CD4-positive, alpha-beta T cell treated with Interleukin-6 at 100 ng/mL for 8 hours (primary cell): ENCODE results near the gene IGSF21.

Experiments
- DNase-seq: peaks from one replicate; pipeline ENCODE4 v3.0.0-alpha.2; 2020; ENCODE audit warnings: mixed read lengths, low spot score

IGSF21 gene

GRCh38 chr1:18107369-18108298, at the start of gene IGSF21:
IGSF21 (plus strand) TSS chr1:18107798; CDS start chr1:18108129, 331 bp downstream.
- no peak for DNase-seq

GRCh38 chr1:18058206-18058921, 49.2 kb upstream of the IGSF21 start:
- no peak for DNase-seq

GRCh38 chr1:18058981-18059605, 48.5 kb upstream of the IGSF21 start:
- DNase-seq = no peak

- no peak for DNase-seq
Observed at GRCh38 chr1:18060366-18060765, 47.2 kb upstream of the IGSF21 start.

- no peak for DNase-seq
Observed at GRCh38 chr1:18062185-18062584, 45.4 kb upstream of the IGSF21 start.

GRCh38 chr1:18064534-18064933, 43.1 kb upstream of the IGSF21 start:
- DNase-seq = no peak

- DNase-seq = no peak
Observed at GRCh38 chr1:18066576-18066975, 41.0 kb upstream of the IGSF21 start.

- peak; percentile 44 for DNase-seq
Observed at GRCh38 chr1:18069903-18070302, 37.7 kb upstream of the IGSF21 start.

- DNase-seq = no peak
Observed at GRCh38 chr1:18072066-18072465, 35.5 kb upstream of the IGSF21 start.

- DNase-seq = no peak
Observed at GRCh38 chr1:18073066-18073642, 34.4 kb upstream of the IGSF21 start.

- DNase-seq = no peak
Observed at GRCh38 chr1:18077657-18078215, 29.9 kb upstream of the IGSF21 start.

GRCh38 chr1:18079941-18080735, 27.5 kb upstream of the IGSF21 start:
- no peak for DNase-seq

- DNase-seq = no peak
Observed at GRCh38 chr1:18085387-18086074, 22.1 kb upstream of the IGSF21 start.

GRCh38 chr1:18088077-18088594, 19.5 kb upstream of the IGSF21 start:
- DNase-seq = no peak

GRCh38 chr1:18089488-18089887, 18.1 kb upstream of the IGSF21 start:
- DNase-seq = no peak

GRCh38 chr1:18090636-18091035, 17.0 kb upstream of the IGSF21 start:
- DNase-seq = no peak

GRCh38 chr1:18091660-18092446, 15.7 kb upstream of the IGSF21 start:
- no peak for DNase-seq

GRCh38 chr1:18093193-18093592, 14.4 kb upstream of the IGSF21 start:
- no peak for DNase-seq

- DNase-seq = no peak
Observed at GRCh38 chr1:18093646-18094045, 14.0 kb upstream of the IGSF21 start.
